ENCODE measurements around the gene IFRD1.

Gene IFRD1

GRCh38 chr7:112449902-112450806, at the start of gene IFRD1:
IFRD1 (plus strand) TSS chr7:112450460; CDS start chr7:112450689, 229 bp downstream.
- peak; percentile 98 for DNase-seq (ENCODE audit: low read depth)

DNA sequence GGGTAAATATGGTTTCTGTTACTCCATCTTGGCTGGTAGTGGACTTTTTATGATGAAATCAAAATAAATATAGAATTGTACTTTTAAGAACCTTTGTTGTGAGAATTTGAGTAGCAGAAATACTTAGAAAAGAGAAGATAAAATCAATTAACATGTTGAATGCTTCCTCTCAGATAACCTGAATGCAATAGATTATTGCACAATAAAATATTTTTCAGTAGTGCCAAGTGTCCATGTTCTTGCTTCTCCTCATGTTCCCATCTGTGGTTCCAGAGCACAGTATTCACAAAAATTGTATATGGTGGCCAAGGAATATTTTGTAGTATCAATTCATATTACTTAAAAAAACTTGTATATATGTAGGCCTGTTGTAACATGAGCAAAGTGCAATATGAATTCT, 45.9 kb upstream of the IFRD1 start:
- DNase-seq (ENCODE audit: low read depth), result no peak

DNA sequence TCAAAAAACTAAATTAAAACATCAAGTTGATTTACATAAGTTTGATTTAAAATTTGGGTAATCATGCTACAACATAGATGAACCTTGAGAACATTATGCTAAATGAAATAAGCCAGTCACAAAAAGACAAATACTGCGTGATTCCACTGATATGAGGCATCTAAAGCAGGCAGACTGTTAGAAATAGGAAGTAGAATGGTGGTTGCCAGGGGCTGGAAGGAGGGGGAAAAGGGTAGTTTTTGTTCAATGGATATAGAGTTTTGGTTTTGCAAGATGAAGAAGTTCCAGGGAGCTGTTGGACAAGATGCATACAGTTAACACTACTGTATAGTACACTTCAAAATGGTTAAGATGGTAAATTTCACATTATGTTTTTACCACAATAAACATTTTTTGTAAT, 45.0 kb upstream of the IFRD1 start:
- no peak for DNase-seq (ENCODE audit: low read depth)

DNA sequence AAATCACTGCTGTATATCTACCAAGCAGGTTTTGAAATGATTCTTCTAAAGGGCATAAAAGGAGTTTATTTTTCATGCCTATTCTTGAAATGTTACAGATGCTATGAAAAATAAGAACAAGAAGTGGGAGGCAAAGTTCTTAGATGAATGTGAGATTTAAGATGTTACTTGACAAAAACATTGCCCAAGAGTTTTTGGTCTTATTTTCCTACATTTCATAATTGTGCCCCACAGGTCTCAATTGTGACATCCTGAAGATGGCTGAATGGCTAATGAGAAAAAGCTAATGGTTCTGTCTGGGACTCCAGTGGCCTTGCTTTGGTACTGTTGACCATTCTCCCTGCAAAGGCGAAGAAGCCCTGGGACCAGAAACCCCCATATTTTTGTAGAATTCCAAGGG, 43.0 kb upstream of the IFRD1 start:
- DNase-seq (ENCODE audit: low read depth), result no peak

DNA sequence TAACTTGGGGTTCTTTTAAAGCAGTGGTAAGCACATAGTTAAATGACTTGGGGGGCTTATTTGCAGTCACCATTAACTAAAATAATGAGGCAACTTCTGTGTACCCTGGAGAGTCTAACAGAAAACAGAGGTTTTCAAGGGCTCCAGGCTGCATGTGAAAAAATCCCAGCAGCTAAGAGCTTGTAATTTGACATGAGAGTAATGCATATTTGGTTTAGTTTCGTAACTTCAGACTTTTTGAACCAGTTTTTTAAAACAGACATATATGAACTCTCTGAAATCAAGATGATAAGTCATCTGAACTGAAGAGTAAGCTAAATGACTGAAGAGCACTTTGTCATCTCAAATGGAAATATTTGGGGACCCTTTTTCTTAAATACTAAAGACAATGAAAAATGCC, 40.2 kb upstream of the IFRD1 start:
- DNase-seq (ENCODE audit: low read depth), result no peak

DNA sequence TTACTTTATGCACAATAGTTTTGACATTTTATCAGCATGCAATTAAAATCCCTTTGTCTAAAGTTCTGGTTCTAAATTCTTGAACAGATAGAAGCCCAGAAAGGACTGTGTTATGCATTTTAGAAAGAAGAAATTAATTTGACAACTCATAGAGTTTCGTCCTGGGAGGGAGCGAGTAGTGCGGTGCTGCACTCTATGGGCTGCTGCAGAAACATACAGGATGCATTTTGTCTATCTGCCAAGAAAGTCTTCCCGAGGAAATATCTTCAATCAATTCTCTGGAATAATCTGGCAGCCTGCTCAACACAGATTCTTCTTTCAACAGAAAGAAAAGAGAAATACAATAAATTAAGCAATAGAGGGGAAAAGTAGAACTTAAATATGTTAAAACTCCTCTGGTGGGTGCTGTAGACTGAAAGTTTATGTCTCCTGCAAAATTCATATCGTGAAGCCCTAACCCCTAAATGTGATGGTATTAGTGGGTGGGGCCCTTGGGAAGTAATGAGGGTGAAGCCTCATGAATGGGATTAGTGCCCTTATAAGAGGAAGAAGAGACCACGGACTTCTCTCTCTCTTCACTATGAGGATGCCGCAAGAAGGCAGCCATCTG, 39.0 kb upstream of the IFRD1 start:
- DNase-seq (ENCODE audit: low read depth), result peak; percentile 54

DNA sequence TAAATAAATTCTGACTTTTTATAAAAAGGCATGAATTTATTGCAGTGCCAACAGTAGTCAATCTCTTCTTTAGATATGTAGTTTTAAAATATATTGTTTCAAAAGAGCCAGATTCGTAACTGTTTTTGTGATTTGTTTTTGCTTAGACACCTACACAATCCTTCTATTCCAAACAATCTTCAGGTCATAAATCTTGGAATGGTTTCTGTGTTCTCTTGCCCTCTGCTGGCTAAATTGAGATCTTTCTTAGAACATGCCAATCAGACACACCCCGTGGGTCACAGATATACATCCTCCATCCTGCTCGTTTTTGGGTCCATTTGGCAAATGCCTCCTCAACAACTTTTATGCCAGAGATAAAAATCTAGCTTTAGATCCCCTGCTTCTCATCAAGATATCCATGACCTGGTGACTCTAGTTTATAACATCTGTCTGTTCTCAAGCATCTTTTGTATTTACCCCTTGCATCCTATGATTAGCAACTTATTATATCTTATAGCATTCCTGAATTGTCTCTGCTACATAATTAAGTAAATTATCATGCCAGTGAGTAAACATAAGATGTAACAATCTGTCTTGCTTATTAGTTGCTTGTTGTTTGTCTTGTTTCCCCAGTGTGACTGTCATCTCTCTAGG, 35.3 kb upstream of the IFRD1 start:
- peak; percentile 30 for DNase-seq (ENCODE audit: low read depth)

DNA sequence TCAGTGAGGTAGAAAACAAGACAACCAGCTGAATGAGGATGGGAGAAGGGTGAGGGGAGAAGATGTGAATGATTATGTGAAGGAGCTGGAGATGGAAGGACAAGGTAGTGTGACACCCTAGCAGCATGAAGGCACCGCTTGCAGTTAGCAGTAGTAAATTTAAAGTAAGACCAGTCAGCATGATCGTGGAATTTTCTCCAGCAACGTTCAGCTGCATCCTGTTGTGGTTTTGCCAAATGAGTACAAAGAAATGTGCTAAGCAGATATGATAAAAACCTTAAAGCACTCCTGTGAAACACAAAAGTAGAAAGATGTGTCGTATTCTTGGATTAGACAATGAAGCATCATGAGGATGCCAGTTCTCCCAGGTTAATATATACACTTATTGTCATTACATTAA, 34.1 kb upstream of the IFRD1 start:
- no peak for DNase-seq (ENCODE audit: low read depth)

- no peak for DNase-seq (ENCODE audit: low read depth)
Observed at GRCh38 chr7:112419543-112420130, 30.6 kb upstream of the IFRD1 start.

- peak; percentile 26 for DNase-seq (ENCODE audit: low read depth)
Observed at GRCh38 chr7:112420236-112420861, 29.9 kb upstream of the IFRD1 start.

- no peak for DNase-seq (ENCODE audit: low read depth)
Observed at GRCh38 chr7:112421666-112422486, 28.4 kb upstream of the IFRD1 start.

GRCh38 chr7:112422842-112423496, 27.3 kb upstream of the IFRD1 start:
- DNase-seq (ENCODE audit: low read depth), result peak; percentile 93

DNA sequence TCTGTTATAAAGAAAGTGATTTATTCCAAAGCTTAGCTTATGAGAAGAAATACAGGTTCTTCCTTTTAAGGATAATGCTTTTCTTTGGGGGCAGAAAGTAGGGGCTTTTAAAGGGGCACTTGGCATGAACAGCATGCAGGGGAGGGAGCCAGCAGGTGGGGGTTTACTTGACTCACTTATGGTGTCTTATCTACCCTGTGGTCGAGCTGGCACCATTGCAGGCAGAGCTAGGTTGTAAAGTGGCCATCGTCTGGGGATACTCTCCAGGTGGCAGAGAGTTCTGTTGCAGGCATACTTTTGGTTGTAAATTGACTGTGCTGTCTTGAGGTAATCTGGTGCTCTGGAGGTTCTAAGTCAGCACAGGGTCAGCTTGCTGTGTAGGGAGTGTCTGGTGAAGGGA, 26.3 kb upstream of the IFRD1 start:
- no peak for DNase-seq (ENCODE audit: low read depth)

- no peak for DNase-seq (ENCODE audit: low read depth)
Observed at GRCh38 chr7:112427984-112428383, 22.3 kb upstream of the IFRD1 start.

DNA sequence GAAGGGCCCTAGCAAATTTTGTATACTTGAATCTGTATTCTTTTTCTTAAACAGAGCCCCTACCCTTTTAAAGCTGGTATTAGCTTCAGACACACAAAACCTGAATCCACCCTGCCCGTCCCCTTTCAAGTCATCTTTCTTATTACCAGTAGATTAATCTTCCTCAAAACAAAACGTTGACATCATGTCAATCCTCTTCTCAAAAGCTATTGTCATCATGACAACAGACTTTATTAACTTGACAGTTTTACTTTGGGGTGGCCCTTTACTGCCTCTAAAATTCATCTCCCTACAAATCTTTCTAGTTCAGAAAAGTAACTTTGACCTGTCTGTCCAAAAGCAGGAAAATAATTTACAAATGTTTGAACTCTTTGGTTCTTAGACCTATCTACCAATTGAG, 21.5 kb upstream of the IFRD1 start:
- DNase-seq (ENCODE audit: low read depth), result no peak

DNA sequence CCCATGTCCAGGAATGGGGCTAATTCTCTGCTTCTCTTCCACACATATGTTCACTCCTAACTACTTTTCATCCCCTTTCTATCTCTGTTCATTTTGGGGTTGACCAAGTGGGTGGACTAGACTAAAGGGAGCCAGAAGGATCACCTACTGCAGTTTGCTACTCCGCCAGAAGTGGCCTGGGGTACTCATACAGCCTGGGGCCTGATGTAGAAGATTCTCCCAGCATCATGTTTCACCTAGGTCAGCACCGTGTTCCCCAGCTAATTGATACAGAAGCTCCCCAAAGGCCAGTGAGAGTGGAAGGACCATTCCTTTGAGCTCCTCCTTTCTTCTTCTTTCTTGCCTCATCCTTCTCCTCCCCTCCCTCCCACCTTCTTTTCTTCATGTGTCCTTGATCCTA, 19.6 kb upstream of the IFRD1 start:
- DNase-seq (ENCODE audit: low read depth), result no peak

- no peak for DNase-seq (ENCODE audit: low read depth)
Observed at GRCh38 chr7:112431803-112432202, 18.5 kb upstream of the IFRD1 start.

DNA sequence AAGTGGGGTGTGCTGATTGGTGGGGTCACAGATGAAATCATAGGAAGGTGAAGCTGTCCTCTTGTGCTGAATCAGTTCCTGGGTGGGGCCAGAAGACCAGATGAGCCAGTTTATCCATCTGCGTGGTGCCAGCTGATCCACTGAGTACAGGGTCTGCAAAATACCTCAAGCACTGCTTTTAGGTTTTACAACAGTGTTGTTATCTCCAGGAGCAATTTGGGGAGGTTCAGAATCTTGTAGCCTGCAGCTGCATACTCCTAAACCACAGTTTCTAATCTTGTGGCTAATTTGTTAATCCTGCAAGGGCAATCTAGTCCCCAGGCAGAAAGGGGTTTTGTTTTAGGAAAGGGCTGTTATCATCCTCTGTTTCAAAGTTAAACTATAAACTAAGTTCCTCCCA, 17.0 kb upstream of the IFRD1 start:
- no peak for DNase-seq (ENCODE audit: low read depth)

GRCh38 chr7:112437072-112437471, 13.2 kb upstream of the IFRD1 start:
- DNase-seq (ENCODE audit: low read depth), result no peak

- no peak for DNase-seq (ENCODE audit: low read depth)
Observed at GRCh38 chr7:112439476-112439875, 10.8 kb upstream of the IFRD1 start.

- no peak for DNase-seq (ENCODE audit: low read depth)
Observed at GRCh38 chr7:112442210-112442609, 8.1 kb upstream of the IFRD1 start.
